Hepatocyte (in vitro differentiated cells): ENCODE results near the gene GGT6. TPM values are rescaled to one million over a fixed set of nuclear protein-coding genes. Genes with fewer than 3 reads are reported as not detected.

Experiments
- DNase-seq: peaks from one replicate; pipeline ENCODE4 v3.0.0-alpha.2; 2016; ENCODE audit warnings: low spot score
- H2AFZ ChIP-seq: fragments of 200-600 bp; sonication (generic); 2 replicates; pipeline ENCODE4 v1.6.0; 2016; ENCODE audit warnings: antibody characterized with exemption, mild to moderate bottlenecking
- H3K27ac ChIP-seq: fragments of 200-600 bp; sonication (generic); 2 replicates; pipeline ENCODE4 v1.5.1; 2016; ENCODE audit warnings: mild to moderate bottlenecking
- H3K27me3 ChIP-seq: fragments of 200-600 bp; sonication (generic); 2 replicates; pipeline ENCODE4 v1.6.1; 2016
- H3K36me3 ChIP-seq: fragments of 200-600 bp; sonication (generic); replicated peaks from 2 replicates; pipeline ENCODE4 v1.5.1; 2016; ENCODE audit warnings: low read depth; ENCODE audit not compliant: insufficient read depth
- H3K4me1 ChIP-seq: fragments of 200-600 bp; sonication (generic); 2 replicates; pipeline ENCODE4 v1.5.1; 2016; ENCODE audit warnings: mild to moderate bottlenecking, moderate library complexity; ENCODE audit not compliant: insufficient read depth
- H3K4me2 ChIP-seq: fragments of 200-600 bp; sonication (generic); 2 replicates; pipeline ENCODE4 v1.6.0; 2016
- H3K4me3 ChIP-seq: fragments of 200-600 bp; sonication (generic); 2 replicates; pipeline ENCODE4 v1.5.1; 2016; ENCODE audit warnings: mild to moderate bottlenecking
- H3K79me2 ChIP-seq: fragments of 200-600 bp; sonication (generic); 2 replicates; pipeline ENCODE4 v1.6.0; 2017; ENCODE audit warnings: mild to moderate bottlenecking
- H3K9me2 ChIP-seq: fragments of 200-600 bp; sonication (generic); replicated peaks from 2 replicates; pipeline ENCODE4 v1.6.0; 2017; ENCODE audit warnings: mild to moderate bottlenecking; ENCODE audit not compliant: insufficient read depth
- H3K9me3 ChIP-seq: fragments of 200-600 bp; sonication (generic); 2 replicates; pipeline ENCODE4 v1.5.1; 2016; ENCODE audit warnings: low read depth, mild to moderate bottlenecking
- H4K20me1 ChIP-seq: fragments of 200-600 bp; sonication (generic); 2 replicates; pipeline ENCODE4 v1.6.0; 2016; ENCODE audit warnings: mild to moderate bottlenecking; ENCODE audit not compliant: insufficient read depth, poor library complexity, severe bottlenecking
- EZH2 ChIP-seq: fragments of 200-600 bp; sonication (generic); IDR thresholded peaks from 2 replicates; pipeline ENCODE4 v1.6.1; 2016; ENCODE audit warnings: antibody characterized with exemption, mild to moderate bottlenecking, borderline replicate concordance
- EZH2phosphoT487 ChIP-seq: fragments of 200-600 bp; sonication (generic); IDR thresholded peaks from one replicate; pipeline ENCODE4 v1.6.1; 2018; ENCODE audit warnings: antibody characterized with exemption, mild to moderate bottlenecking, low read depth, moderate library complexity; ENCODE audit not compliant: unreplicated experiment, severe bottlenecking
- WGBS: methylation state at CpG from one replicate; pipeline ENCODE4 v1.1.6; 2016; ENCODE audit warnings: low lambda C conversion rate; ENCODE audit errors: missing lambda C conversion rate; 5-methylcytosine and 5-hydroxymethylcytosine counted together
- polyA plus RNA-seq: library from polyadenylated mRNA; unstranded; fragments of >200 nt; fragmentation: Nextera tagmentation; extraction: Ambion mirVana; gene quantifications from 2 replicates; pipeline ENCODE4 v1.2.1, GENCODE V29; 2016
- total RNA-seq: library from RNA; depleted of rRNA; stranded (reverse); fragments of >200 nt; gene quantifications from 2 replicates; pipeline ENCODE4 v1.2.3, GENCODE V29; 2014
- TF ChIP-seq, protein P1 (sequence below): fragments of 200-600 bp; sonication (generic); IDR thresholded peaks from 2 replicates; pipeline ENCODE4 v1.5.1; 2016; ENCODE audit warnings: antibody characterized with exemption, mild to moderate bottlenecking; ENCODE audit not compliant: poor library complexity

Gene GGT6
- total and polyA plus RNA-seq, 2 experiments from 2014 or later: not detected

- Histone ChIP-seq H3K27me3 (no peaks in the 10 kb centered on the region), H2AFZ (no peak overlapping the region), H3K4me3 (no peak overlapping the region), H3K36me3 (no peaks in the 10 kb centered on the region), H4K20me1 (no peaks in the 10 kb centered on the region), H3K9me2 (no peaks in the 10 kb centered on the region), H3K79me2 (peaks cover 5% of the 10 kb centered on the region), H3K27ac (no peak overlapping the region), H3K4me1 (peaks cover 5% of the 10 kb centered on the region), H3K9me3 (no peaks in the 10 kb centered on the region), H3K4me2 (no peak overlapping the region)
- no peak for DNase-seq
- no peak for TF ChIP-seq EZH2
- no peak for TF ChIP-seq EZH2phosphoT487
- TF ChIP-seq, protein P1, sequence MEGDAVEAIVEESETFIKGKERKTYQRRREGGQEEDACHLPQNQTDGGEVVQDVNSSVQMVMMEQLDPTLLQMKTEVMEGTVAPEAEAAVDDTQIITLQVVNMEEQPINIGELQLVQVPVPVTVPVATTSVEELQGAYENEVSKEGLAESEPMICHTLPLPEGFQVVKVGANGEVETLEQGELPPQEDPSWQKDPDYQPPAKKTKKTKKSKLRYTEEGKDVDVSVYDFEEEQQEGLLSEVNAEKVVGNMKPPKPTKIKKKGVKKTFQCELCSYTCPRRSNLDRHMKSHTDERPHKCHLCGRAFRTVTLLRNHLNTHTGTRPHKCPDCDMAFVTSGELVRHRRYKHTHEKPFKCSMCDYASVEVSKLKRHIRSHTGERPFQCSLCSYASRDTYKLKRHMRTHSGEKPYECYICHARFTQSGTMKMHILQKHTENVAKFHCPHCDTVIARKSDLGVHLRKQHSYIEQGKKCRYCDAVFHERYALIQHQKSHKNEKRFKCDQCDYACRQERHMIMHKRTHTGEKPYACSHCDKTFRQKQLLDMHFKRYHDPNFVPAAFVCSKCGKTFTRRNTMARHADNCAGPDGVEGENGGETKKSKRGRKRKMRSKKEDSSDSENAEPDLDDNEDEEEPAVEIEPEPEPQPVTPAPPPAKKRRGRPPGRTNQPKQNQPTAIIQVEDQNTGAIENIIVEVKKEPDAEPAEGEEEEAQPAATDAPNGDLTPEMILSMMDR: no peak
- WGBS: 98% methylated on average over 5 of the region's 5 CpGs
Measured at GRCh38 chr17:4559966-4560365, 411 bp downstream of the GGT6 start.

DNA sequence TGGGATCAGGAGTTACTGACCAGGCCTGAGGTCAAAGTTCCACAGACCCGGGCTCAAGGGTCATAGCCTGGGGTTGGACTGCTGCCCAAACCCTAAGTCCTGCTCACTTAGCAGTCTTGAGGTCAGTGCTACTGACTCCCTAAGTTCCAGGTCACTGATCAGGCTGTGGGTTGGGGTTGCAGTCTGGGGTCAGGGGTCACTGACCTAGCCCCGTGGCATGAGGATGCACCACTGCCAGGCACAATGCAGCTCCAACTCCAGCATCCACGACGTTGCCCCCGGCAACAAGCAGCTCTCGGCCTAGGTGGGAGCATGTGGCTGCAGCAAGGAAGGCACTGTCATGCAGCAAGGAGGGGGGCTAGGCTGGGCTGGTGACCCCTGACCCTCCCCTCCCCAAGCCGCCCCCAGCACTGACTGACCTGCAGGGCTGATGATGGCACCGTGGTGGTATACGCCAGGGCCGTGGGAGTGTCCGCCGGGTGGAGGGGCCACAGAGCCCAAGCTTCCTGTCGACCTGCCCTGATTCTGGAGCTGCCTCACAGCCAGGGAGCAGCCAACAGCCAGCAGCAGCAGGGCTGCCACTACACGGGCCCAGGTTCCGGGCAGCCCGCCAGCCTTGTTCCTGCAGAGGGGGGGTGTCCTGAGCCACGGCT, 1.1 kb downstream of the GGT6 start:
- no peaks in the 10 kb centered on the region for H3K36me3 ChIP-seq
- no peak for DNase-seq
- no peak for TF ChIP-seq EZH2phosphoT487
- TF ChIP-seq EZH2: no peak
- TF ChIP-seq, protein P1: no peak
- H4K20me1 ChIP-seq: no peaks in the 10 kb centered on the region
- H3K4me2 ChIP-seq: no peak overlapping the region
- no peak overlapping the region for H3K4me3 ChIP-seq
- H3K4me1 ChIP-seq: peaks cover 9% of the 10 kb centered on the region
- peaks cover 12% of the 10 kb centered on the region for H3K79me2 ChIP-seq
- 86% methylated on average over 17 of the region's 17 CpGs for WGBS
- no peaks in the 10 kb centered on the region for H3K9me3 ChIP-seq
- no peak overlapping the region for H3K27ac ChIP-seq
- no peaks in the 10 kb centered on the region for H3K9me2 ChIP-seq
- H2AFZ ChIP-seq: no peak overlapping the region
- no peaks in the 10 kb centered on the region for H3K27me3 ChIP-seq

DNA sequence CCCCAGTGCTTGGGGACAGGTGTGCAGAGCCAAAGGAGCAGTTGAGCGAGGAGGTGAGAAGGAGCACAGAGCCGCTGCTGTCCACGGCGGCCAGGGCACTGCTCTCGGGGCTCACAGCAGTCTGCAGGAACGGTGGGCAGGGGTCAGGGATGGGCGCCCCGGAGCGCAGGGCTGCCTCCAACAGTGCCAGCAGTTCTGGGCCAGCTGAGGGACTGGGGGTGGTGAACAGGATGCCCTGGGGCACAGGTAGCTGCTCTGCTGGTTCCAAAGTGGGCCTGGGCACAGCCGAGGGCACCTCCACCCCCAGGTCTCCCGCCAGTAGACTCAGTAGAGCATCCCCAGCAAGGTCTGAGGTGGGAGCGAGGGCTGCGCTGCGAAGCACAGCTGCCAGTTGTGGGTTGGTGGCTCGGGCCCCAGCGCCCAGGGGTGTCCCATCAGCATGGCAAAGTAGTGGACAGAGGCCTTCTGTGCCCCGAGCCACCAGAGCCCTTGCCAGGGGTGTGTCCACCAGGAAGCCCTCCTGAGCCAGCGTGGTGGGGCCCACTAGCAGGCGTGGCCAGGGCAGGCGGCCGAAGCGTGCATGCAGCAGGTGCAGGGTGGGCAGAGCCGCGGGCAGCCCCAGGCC, 1.9 kb downstream of the GGT6 start:
- 91% methylated on average over 22 of the region's 24 CpGs for WGBS
- Histone ChIP-seq H3K9me2 (no peaks in the 10 kb centered on the region), H3K9me3 (no peaks in the 10 kb centered on the region), H3K27me3 (no peaks in the 10 kb centered on the region), H3K4me3 (no peak overlapping the region), H3K4me1 (peaks cover 14% of the 10 kb centered on the region), H2AFZ (no peak overlapping the region), H3K36me3 (no peaks in the 10 kb centered on the region), H3K4me2 (no peak overlapping the region), H4K20me1 (no peaks in the 10 kb centered on the region), H3K27ac (no peak overlapping the region), H3K79me2 (peaks cover 20% of the 10 kb centered on the region)
- DNase-seq: no peak
- TF ChIP-seq EZH2 (no peak), EZH2phosphoT487 (no peak)
- TF ChIP-seq, protein P1: no peak
